GM18508 (cell line): Measurements from ENCODE around the gene CCDC192.
"Not testable (repeated sequence)": the region's sequence is repeated elsewhere in the genome, so short reads cannot be mapped to it uniquely, and the experiment has no call there.

Experiments used
- ATAC-seq: cut with Tn5 transposase; IDR thresholded peaks from one replicate; pipeline ENCODE4 v1.9.1; 2021; ENCODE audit warnings: moderate number of reproducible peaks; ENCODE audit not compliant: insufficient read depth, unreplicated experiment

CCDC192 gene

GRCh38 chr5:127757576-127757975, 54.4 kb downstream of the CCDC192 start:
- no peak for ATAC-seq

- no peak for ATAC-seq
These were observed 55.6 kb downstream of the CCDC192 start for GRCh38 chr5:127758766-127759283.

GRCh38 chr5:127761869-127762268, 58.7 kb downstream of the CCDC192 start:
- no peak for ATAC-seq

- ATAC-seq, result no peak
These were observed 59.2 kb downstream of the CCDC192 start for GRCh38 chr5:127762412-127762811.

GRCh38 chr5:127766676-127767335, 63.6 kb downstream of the CCDC192 start:
- no peak for ATAC-seq

- ATAC-seq, result no peak
These were observed 66.2 kb downstream of the CCDC192 start for GRCh38 chr5:127769386-127769785.

GRCh38 chr5:127770272-127770671, 67.1 kb downstream of the CCDC192 start:
- no peak for ATAC-seq

- no peak for ATAC-seq
These were observed 69.3 kb downstream of the CCDC192 start for GRCh38 chr5:127772531-127772930.

GRCh38 chr5:127774221-127774620, 71.0 kb downstream of the CCDC192 start:
- no peak for ATAC-seq

GRCh38 chr5:127776477-127776876, 73.3 kb downstream of the CCDC192 start:
- no peak for ATAC-seq

- ATAC-seq, result no peak
These were observed 74.8 kb downstream of the CCDC192 start for GRCh38 chr5:127777957-127778356.

- ATAC-seq, result not testable (repeated sequence)
These were observed 79.3 kb downstream of the CCDC192 start for GRCh38 chr5:127782450-127782849.

- peak; percentile 79 for ATAC-seq
These were observed 82.1 kb downstream of the CCDC192 start for GRCh38 chr5:127785098-127785927.

GRCh38 chr5:127791439-127791838, 88.2 kb downstream of the CCDC192 start:
- ATAC-seq, result no peak

- not testable (repeated sequence) for ATAC-seq
These were observed 88.7 kb downstream of the CCDC192 start for GRCh38 chr5:127791908-127792307.

- ATAC-seq, result no peak
These were observed 89.9 kb downstream of the CCDC192 start for GRCh38 chr5:127793052-127793451.

GRCh38 chr5:127793879-127794278, 90.7 kb downstream of the CCDC192 start:
- ATAC-seq, result no peak

GRCh38 chr5:127796211-127796610, 93.0 kb downstream of the CCDC192 start:
- no peak for ATAC-seq

GRCh38 chr5:127799293-127799905, 96.2 kb downstream of the CCDC192 start:
- no peak for ATAC-seq

- ATAC-seq, result no peak
These were observed 98.7 kb downstream of the CCDC192 start for GRCh38 chr5:127801751-127802476.
